ENCODE data around the gene MRPL10.
A peak's percentile ranks its signal among the peaks of the same experiment; 100 is the strongest.

The MRPL10 gene

DNA sequence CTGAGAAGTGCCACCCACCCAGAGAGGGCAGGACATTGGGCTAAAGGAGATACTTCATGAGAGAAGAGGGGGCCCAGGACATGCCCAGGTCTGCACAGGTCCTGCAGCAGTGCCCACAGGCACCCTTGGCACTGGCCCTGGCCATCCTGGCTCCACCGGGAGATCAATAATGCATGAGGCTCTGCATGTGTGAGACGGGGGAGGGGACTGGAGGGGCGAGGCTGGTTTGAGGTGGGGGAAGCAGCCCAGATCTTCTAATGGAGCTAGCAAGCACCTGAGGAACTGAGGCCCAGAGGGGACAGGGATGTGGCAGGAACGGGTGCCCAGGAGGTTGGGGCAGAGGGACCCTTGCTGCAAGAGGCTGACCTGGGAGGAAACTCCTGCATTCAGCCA, 10.3 kb downstream of the MRPL10 start:
- DNase-seq (ENCODE audit: low read depth) = no peak
- in situ Hi-C loops (cut with HindIII; ENCODE audit: low sequenced_read_pairs) = no loop called here
- TF ChIP-seq, protein P1, sequence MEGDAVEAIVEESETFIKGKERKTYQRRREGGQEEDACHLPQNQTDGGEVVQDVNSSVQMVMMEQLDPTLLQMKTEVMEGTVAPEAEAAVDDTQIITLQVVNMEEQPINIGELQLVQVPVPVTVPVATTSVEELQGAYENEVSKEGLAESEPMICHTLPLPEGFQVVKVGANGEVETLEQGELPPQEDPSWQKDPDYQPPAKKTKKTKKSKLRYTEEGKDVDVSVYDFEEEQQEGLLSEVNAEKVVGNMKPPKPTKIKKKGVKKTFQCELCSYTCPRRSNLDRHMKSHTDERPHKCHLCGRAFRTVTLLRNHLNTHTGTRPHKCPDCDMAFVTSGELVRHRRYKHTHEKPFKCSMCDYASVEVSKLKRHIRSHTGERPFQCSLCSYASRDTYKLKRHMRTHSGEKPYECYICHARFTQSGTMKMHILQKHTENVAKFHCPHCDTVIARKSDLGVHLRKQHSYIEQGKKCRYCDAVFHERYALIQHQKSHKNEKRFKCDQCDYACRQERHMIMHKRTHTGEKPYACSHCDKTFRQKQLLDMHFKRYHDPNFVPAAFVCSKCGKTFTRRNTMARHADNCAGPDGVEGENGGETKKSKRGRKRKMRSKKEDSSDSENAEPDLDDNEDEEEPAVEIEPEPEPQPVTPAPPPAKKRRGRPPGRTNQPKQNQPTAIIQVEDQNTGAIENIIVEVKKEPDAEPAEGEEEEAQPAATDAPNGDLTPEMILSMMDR (IDR thresholded peaks at IDR 0.05; ENCODE audit: low read depth, low read length, missing control alignments) = no peak
- H3K4me3 ChIP-seq (ENCODE audit: low read depth, low read length) = peak overlapping the region; percentile 80

DNA sequence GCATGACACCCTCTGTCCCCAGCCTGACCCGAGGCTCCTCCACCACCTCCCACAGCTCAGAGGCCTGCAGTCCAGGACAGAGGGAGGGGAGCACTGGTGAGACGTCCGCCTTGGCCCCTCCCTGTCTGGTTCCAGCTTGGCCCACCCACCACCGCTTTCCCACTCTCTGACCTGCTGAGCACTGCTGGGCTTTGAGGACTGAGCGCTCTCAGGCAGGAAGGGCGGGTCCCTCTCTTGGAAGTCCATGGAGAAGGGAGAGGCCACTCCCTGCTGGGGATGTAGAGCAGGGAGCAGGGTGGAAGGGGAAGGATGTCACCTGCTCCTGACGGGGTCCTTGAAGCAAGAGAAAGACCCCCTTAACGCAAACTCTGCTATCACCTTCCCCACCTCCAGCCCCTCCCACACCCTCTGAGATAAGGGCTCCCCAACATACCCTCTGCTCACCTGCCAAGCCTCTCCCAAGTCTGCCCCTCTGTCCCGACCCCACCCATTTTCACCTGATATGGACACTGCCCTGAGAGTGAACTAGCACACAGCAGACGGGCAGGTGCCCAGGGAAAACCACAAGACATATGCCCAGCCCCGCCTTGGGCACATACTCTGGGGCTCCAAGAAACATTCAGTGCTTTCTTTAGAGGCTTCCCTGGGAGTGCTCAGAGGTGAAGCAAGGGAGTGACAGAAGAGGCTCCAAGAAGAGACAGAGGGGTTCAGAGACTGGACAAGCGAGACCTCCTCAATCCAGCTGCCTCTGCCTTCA, 11.1 kb downstream of the MRPL10 start:
- DNase-seq (ENCODE audit: low read depth) = no peak
- H3K4me3 ChIP-seq (ENCODE audit: low read depth, low read length) = no peak overlapping the region
- TF ChIP-seq, protein P1 (IDR thresholded peaks at IDR 0.05; ENCODE audit: low read depth, low read length, missing control alignments) = no peak
- in situ Hi-C loops (cut with HindIII; ENCODE audit: low sequenced_read_pairs) = no loop called here

DNA sequence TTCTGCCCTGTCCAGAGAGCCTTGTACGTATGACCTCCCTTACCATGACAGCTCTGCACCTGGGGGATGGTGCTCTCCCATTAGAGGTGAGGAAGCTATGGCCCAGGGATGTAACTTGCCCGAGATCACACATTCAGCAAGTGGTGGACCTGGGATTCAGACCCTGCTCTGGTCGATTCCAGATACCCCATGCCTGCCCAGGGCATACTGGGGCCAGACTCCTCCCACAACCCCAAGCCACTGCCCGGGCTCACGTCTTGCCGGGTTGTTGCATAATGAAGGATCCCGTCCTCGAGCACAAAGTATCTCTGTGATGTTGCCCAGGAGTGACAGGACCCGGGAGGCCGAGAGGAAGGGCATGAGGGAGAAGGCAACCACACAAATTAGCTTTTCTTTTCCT, 11.9 kb downstream of the MRPL10 start:
- no peak overlapping the region for H3K4me3 ChIP-seq (ENCODE audit: low read depth, low read length)
- in situ Hi-C loops (cut with HindIII; ENCODE audit: low sequenced_read_pairs) = no loop called here
- no peak for DNase-seq (ENCODE audit: low read depth)
- TF ChIP-seq, protein P1 (IDR thresholded peaks at IDR 0.05; ENCODE audit: low read depth, low read length, missing control alignments) = no peak

DNA sequence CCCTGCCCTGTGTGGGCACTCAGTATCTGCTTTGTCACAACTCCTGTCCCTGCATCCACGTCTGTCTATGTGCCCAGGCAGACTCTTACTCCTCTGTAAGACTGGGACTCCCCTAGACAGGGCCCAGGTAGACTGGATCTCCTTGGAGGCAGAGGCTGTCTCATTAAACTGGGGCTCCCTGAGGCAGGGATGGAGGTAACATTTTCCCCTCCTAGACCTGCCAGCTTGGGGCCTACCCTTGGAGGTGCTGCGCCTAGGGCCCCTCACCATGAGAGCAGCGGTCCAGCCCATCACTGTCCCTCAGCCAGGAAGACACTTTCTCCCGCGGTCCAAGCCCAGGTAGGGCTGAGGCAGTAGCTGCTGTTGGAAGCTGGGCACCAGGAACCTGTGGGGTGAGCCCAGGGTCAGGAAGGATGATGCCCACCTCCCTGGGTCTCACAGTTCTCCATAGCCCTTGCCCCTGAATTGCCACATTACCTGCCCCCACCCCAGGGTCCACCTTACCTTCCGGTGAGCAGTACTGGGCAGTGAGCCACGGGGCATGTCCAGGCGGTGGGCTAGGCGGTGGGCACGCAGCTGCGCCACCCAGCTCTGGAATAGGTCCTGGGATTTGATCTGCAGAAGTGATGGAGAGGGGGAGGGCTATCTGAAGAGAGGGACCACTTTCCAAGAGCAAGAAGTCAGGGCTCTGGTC, 13.2 kb downstream of the MRPL10 start:
- TF ChIP-seq, protein P1 (IDR thresholded peaks at IDR 0.05; ENCODE audit: low read depth, low read length, missing control alignments) = no peak
- no peak overlapping the region for H3K4me3 ChIP-seq (ENCODE audit: low read depth, low read length)
- no peak for DNase-seq (ENCODE audit: low read depth)
- in situ Hi-C loops (cut with HindIII; ENCODE audit: low sequenced_read_pairs) = no loop called here

DNA sequence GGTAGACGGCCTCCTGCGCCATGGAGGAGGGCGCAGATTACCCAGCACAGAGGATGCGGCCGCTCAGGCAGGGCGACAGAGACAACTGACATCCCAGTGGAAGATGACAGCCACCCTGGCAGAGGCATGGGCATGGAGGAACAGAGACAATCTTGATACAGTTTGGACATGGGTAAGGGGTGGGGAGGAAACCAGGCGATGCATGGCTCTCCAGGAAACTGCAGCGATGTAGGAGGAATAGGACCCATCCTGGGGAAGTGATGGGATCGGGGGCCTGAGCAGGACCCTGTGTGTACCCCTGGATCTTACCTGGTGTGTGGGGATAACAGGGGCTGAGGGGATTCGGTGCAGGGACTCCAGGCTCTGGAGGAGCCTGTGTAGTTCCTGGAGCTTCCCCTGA, 14.4 kb downstream of the MRPL10 start:
- DNase-seq (ENCODE audit: low read depth) = no peak
- H3K4me3 ChIP-seq (ENCODE audit: low read depth, low read length) = no peak overlapping the region
- TF ChIP-seq, protein P1 (IDR thresholded peaks at IDR 0.05; ENCODE audit: low read depth, low read length, missing control alignments) = no peak
- in situ Hi-C loops (cut with HindIII; ENCODE audit: low sequenced_read_pairs) = no loop called here

DNA sequence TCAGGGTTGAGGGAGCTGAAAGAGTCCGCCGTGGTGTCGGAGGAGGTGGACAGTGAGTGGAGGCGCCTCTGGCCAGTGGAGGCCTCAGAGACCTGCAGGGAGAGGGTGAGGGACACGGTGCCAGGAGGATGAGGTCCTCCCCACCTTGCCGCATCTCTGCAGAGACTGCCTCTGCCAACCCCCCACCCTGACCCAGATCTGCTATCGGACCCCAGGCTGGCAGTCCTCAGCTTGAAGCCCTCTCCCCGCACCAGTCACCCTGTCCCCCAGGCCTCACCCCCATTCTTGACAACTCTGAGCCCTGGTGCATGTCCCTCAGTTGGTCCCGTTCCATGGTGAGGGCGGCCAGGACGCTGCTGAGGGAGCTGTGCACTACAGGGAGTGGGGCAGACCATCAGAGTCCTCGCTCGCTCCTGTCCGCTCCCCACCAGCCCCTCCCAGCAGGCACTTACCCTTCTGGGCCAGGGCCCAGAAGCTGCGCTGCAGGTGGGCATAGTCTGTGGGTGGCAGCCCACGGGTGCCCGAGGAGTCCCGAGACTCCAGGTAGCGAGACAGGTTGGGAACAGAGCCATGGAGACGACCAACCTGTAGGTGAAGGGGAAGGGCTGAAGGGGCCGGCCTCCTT, 15.1 kb downstream of the MRPL10 start:
- TF ChIP-seq, protein P1 (IDR thresholded peaks at IDR 0.05; ENCODE audit: low read depth, low read length, missing control alignments) = no peak
- H3K4me3 ChIP-seq (ENCODE audit: low read depth, low read length) = no peak overlapping the region
- no peak for DNase-seq (ENCODE audit: low read depth)
- in situ Hi-C loops (cut with HindIII; ENCODE audit: low sequenced_read_pairs) = no loop called here
